GM21526 (cell line): ENCODE data around the gene FRMD4B.

Experiments
- ATAC-seq: cut with Tn5 transposase; IDR thresholded peaks from one replicate; pipeline ENCODE4 v1.9.1; 2021; ENCODE audit warnings: moderate library complexity; ENCODE audit not compliant: unreplicated experiment, low FRiP score

FRMD4B gene

GRCh38 chr3:69385723-69386555, at the start of gene FRMD4B:
TSS of gene FRMD4B (minus strand) at chr3:69386088. CDS start at chr3:69385989, 99 bp downstream.
- ATAC-seq, result no peak

GRCh38 chr3:69433969-69434325, 48.1 kb upstream of the FRMD4B start:
- ATAC-seq, result no peak

- no peak for ATAC-seq
These were observed 47.5 kb upstream of the FRMD4B start for GRCh38 chr3:69433121-69433968.

GRCh38 chr3:69428657-69429255, 42.9 kb upstream of the FRMD4B start:
- no peak for ATAC-seq

- no peak for ATAC-seq
These were observed 41.0 kb upstream of the FRMD4B start for GRCh38 chr3:69426967-69427304.

GRCh38 chr3:69426291-69426966, 40.5 kb upstream of the FRMD4B start:
- no peak for ATAC-seq

- peak; percentile 73 for ATAC-seq
These were observed 39.4 kb upstream of the FRMD4B start for GRCh38 chr3:69425249-69425648.

GRCh38 chr3:69423463-69424155, 37.7 kb upstream of the FRMD4B start:
- ATAC-seq, result no peak

GRCh38 chr3:69422751-69423150, 36.9 kb upstream of the FRMD4B start:
- ATAC-seq, result no peak

GRCh38 chr3:69420781-69421520, 35.1 kb upstream of the FRMD4B start:
- no peak for ATAC-seq

- ATAC-seq, result no peak
These were observed 33.4 kb upstream of the FRMD4B start for GRCh38 chr3:69419276-69419675.

- no peak for ATAC-seq
These were observed 31.7 kb upstream of the FRMD4B start for GRCh38 chr3:69417541-69418078.

GRCh38 chr3:69413551-69414207, 27.8 kb upstream of the FRMD4B start:
- ATAC-seq, result no peak

GRCh38 chr3:69411346-69411745, 25.5 kb upstream of the FRMD4B start:
- ATAC-seq, result no peak

GRCh38 chr3:69410301-69410700, 24.4 kb upstream of the FRMD4B start:
- ATAC-seq, result peak; percentile 97

- no peak for ATAC-seq
These were observed 23.9 kb upstream of the FRMD4B start for GRCh38 chr3:69409831-69410230.

- ATAC-seq, result no peak
These were observed 23.1 kb upstream of the FRMD4B start for GRCh38 chr3:69409011-69409410.

- no peak for ATAC-seq
These were observed 22.7 kb upstream of the FRMD4B start for GRCh38 chr3:69408542-69408941.

GRCh38 chr3:69407908-69408307, 22.0 kb upstream of the FRMD4B start:
- no peak for ATAC-seq
